Activated CD4-positive, alpha-beta T cell treated with anti-CD3 and anti-CD28 coated beads for 1 hour (primary cell): ENCODE results near the gene CEBPE.
"Not testable (repeated sequence)": the region's sequence is repeated elsewhere in the genome, so short reads cannot be mapped to it uniquely, and the experiment has no call there.

Source experiments
- DNase-seq: peaks from one replicate; pipeline ENCODE4 v3.0.0-alpha.2; 2020

The CEBPE gene

DNA sequence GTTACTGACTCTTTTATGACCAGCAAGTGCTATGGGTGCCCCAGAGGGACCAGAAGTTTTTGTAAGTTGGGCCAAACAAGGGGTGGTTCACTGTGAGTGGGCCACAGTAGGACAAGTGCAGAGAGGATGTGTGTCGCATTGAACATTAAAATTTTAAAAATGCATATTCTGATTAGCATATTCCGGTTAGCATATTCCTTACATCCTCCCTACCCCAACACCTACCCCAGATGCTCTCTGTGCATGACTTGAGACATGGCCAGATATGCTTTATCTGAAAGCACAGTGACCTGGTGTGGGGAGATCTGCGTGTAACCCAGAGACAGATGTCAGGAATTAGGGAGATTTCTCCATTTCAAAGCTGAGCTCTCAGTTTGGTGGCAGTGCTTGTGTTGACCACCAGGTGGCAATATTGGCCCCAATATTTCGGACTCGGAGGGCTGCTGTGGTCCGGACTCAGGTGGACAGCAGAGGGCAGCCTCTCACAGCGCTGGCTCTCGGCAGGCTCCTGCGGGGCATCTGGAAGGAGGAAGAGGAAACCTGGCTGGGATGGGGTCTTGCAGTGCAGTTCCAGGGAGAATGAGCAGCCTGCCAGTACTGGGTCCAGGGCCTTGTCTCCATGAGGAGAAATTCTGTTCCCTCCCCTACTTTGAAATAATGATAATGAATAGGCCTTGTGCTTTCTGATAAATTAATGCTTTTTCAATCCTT lies 1.6 kb upstream of the CEBPE start:
- peak; percentile 66 for DNase-seq

DNA sequence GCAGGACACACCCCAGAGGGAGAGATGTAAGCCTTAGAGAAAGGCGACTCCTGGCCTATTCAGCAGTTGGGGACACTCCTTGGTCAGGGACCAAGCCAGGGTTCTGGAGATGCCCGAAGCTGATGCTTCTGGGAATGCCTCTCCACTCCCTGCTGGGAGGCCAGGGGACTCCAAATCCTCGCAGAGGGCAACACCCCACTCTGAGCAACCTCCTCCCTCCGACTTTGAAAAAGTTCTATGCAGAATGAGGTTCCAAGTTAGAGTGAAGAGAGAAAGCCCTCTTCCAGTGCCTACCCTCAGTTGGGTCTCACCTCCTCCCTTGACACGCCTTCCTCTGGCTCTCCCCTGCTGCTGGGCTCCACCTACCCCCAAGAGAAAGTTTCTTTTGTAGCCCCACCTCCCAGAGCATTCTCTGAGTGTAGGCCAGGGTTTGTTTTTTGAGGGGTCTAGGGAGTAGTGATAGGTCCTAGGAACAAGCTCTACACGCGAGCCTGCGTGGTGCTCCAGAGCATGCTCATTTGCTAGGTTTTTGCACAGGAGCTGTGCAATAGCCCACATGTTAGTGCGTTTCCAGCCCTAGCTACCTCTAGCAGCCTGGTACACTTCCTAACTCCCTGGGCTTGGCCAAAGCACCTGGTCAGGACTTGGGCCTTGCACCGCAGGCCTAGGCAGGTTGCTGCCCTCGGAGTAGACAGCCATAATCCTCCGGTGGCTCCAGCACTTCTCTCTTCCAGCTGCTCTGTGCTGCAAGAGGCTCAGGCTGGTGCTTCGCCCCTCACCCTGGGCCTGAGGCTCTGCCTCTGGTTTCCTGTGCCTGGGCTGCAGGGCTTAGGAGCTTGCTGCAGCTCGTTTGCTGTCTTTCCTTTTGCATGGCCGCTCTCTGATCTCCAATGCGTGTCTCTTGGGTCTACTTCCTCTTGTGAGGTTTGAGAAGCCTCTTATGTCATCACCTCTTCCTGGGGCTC lies 590 bp upstream of the CEBPE start:
- no peak for DNase-seq

DNA sequence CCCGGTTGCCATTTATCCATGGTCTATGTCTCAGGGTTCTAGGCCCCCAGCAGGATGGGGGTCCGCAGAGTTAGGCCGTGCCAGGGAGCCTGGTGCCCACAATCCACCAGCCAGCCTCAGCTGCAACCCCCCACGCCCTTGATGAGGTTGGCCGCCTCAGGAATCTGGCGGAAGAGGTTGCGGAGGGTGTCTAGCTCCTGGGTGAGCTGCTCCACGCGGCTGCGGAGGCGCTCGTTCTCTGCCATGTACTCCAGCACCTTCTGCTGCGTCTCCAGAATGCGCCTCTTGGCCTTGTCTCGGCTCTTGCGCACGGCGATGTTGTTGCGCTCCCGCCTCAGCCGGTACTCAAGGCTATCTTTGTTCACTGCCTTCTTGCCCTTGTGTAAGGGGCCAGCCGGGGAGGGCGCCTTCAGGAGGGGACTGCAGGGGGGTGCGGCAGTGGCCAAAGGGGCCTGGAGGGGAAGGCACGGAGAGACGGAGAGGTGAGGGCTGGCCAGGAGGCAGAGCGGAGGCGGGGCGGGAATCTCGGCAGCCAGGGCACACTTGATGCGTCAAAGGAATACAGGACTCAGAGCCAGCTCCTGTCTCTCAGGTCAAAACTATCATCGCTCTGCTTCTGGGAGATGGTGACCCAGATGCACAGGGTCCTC lies 1.6 kb downstream of the CEBPE start:
- no peak for DNase-seq

DNA sequence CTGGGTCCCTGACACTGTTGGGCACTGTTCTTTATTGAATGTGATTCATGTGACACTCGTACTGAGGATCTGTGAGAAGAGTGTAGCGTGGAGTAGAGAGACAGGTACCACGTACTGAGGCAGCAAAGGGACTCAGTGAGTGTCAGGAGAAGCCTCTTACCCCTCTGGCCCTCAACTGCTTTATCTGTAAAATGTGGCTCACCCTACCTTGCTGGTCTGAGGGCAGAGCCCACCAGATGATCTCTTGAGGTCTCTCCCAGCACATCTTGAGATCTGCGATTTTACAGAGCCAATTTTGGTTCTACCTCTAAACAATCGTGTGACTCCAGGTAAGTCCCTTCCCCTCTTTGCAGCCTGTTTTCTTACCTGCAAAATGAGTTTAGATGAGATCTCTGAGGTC lies 3.1 kb downstream of the CEBPE start:
- no peak for DNase-seq

- no peak for DNase-seq
These were observed 3.9 kb downstream of the CEBPE start for GRCh38 chr14:23115039-23115731.

DNA sequence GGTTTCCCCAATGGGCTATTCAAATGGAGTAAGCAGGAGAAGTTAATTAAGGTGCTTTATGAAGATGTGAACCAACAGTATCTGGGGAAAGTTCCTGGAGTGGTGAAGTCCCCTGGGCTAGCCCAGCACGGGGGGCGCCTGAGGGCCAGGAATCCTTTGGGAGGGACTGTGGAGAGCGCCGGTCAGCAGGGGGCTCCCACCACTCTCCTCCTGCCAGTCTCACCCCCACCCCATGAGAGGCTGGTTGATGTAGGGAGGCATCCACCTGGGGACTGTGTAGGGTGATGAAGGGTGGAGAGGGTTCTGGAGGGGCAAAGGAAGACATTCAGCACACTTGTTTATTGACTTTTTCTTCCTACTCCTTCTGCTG lies 4.4 kb downstream of the CEBPE start:
- no peak for DNase-seq

GRCh38 chr14:23114120-23114458 lies 5.0 kb downstream of the CEBPE start:
- DNase-seq = no peak

- no peak for DNase-seq
These were observed 5.5 kb downstream of the CEBPE start for GRCh38 chr14:23113431-23114119.

DNA sequence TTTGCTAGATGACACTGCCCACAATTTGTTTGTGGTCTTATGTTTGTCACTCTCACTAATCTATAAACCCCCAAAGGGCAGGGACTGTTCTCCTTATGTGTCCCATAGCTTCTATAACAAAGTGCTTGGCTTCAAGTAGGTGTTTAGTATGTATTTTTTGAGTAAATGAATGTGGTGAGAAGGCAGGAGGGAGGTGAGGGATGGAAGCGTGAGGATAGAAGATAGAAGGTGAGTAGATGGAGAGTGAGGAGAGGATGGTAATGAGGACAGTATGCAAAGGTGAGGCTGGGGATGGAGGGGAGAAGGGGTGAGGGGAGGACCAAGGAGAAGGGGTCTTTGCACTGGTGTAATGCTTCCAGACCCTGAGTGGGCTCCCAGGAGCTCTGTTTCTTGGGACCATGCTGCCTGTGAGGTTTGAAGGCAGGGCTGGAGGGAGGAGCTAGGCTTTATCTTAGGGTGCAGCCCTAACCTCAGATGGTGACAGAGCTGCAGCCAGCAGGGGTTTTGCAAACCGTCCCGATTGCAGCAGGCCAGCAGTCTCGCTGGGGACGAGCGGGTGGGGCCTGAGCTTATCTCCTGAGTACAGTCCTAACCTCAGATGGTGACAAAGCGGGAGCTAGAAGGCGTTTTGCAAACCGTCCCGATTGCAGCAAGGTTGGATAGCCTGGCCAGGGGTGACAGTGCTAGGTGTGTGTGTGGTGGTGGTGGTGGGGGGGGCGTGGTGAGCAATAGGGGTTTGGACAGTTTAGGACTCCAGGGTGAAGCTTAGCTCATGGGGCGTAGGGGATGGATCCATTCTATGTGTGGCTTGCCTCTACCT lies 6.5 kb downstream of the CEBPE start:
- no peak for DNase-seq

DNA sequence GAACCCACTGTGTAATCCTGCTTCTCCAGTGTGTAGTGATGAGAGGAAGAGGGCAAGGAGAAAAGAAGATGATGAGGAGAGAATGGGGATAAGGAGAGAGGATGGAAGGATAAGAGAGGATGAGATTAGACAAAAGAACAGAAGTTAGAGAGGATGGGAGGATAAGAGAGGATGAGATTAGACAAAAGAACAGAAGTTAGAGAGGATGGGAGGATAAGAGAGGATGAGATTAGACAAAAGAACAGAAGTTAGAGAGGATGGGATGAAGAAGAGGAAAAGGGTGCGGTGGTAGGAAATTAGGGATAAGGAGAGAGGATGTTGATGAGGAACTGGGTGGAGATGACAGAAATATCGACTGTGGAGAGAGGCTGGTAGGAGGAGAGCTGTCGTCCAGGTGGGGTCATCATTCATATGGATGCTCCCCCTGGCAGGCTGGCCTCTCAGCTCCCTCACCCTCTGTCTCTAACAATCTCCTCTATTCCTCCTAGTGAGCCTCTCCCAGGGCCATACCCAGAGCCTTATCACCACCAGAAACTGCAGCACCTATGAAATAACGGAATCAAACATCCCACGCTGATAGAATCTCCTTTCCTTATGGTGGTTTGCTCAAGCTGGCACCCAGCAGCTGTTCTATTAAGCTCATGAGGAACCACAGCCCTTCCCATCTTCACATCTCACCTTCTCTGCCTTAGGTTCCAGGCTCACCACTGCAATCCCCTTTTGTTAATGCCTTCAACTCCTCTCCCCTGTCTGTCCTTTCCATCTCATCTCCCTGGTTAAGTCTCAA lies 8.3 kb downstream of the CEBPE start:
- DNase-seq = no peak

- DNase-seq = no peak
These were observed 9.3 kb downstream of the CEBPE start for GRCh38 chr14:23109769-23110168.

DNA sequence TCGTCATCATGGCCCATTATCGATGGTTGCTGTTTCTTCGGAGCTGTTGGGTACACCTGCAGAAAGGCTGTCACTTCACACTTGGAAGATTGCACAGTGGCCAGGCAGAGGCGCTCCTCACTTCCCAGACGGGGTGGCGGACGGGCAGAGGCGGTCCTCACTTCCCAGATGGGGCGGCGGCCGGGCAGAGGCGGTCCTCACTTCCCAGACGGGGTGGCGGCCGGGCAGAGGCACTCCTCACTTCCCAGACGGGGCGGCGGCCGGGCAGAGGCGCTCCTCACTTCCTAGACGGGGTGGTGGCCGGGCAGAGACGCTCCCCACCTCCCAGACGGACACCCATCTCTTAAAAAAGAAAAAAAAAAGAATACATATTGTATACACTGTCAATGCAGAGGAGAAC lies 10.9 kb downstream of the CEBPE start:
- not testable (repeated sequence) for DNase-seq

GRCh38 chr14:23107620-23108019 lies 11.4 kb downstream of the CEBPE start:
- not testable (repeated sequence) for DNase-seq

DNA sequence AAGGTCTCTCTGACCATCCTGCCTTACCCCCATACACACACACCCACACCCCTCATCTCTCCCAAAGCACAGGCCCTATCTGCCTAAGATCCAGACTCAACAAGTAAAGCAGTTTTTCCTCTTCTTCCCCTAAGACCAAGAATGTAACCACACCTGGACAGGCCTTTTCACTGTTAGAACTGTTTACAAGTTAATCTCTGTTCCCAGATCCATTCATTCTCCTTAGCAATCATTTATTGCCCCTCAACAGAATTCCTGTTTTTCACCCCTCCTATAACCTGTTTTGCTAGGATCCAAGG lies 12.4 kb downstream of the CEBPE start:
- no peak for DNase-seq

- no peak for DNase-seq
These were observed 13.7 kb downstream of the CEBPE start for GRCh38 chr14:23105348-23105824.

DNA sequence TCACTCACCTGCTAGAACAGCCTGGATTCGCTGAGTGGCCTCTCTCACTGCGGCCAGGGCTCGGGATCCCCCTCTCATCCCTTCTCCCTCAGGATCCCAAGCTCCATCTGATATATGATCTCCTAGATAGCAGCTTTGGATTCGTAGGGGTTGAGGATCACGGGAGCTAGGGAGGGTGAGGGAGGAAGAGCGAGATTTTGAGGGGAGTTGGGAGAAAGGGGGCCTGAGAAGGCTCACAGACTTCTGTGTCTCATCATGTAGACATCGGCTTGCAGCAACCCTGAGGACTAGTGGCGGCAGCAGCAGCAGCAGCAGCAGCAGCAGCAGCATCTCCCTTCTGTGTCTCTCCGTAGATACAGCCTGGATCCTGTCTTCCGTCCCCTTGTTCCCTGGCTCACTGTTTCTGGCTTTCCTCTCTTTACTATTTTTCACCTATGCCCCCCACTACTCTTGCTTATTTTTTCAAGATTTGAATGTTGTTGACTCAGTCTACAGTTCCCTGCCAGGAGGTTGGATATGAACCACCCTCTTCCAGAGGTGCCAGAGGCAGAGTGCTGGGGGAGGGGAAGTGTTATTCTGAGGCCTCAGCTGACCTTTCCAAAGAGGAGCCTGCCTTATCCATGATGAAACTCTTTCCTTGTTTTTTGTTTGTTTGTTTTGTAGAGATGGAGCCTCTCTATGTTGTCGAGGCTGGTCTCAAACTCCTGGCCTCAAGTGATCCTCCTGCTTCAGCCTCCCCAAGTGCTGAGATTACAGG lies 14.3 kb downstream of the CEBPE start, which contains the start of gene CIROP:
CIROP (minus strand) TSS at position 399 of the 757 bp plus-strand sequence; CDS start at position 330, 69 bp downstream.
- no peak for DNase-seq

GRCh38 chr14:23104070-23104590 lies 14.9 kb downstream of the CEBPE start:
- no peak for DNase-seq

- no peak for DNase-seq
These were observed 15.5 kb downstream of the CEBPE start for GRCh38 chr14:23103581-23103980.

GRCh38 chr14:23102801-23103200 lies 16.3 kb downstream of the CEBPE start:
- no peak for DNase-seq
